GM19324 (cell line): ENCODE results near the gene IL12A.

Source experiments
- ATAC-seq: cut with Tn5 transposase; IDR thresholded peaks from one replicate; pipeline ENCODE4 v1.9.1; 2021; ENCODE audit warnings: mild to moderate bottlenecking, moderate library complexity; ENCODE audit not compliant: unreplicated experiment, low FRiP score

The IL12A gene

GRCh38 chr3:160023476-160023875, 34.8 kb downstream of the IL12A start:
- ATAC-seq = no peak

GRCh38 chr3:160027541-160028195, 39.0 kb downstream of the IL12A start:
- ATAC-seq = peak; percentile 58

- ATAC-seq = no peak
Measured at GRCh38 chr3:160035757-160036156, 47.1 kb downstream of the IL12A start.

- no peak for ATAC-seq
Measured at GRCh38 chr3:160038862-160039562, 50.4 kb downstream of the IL12A start.

GRCh38 chr3:160040181-160040580, 51.5 kb downstream of the IL12A start:
- ATAC-seq = no peak

- ATAC-seq = no peak
Measured at GRCh38 chr3:160041465-160041864, 52.8 kb downstream of the IL12A start.

- no peak for ATAC-seq
Measured at GRCh38 chr3:160044121-160044520, 55.5 kb downstream of the IL12A start.
